H7 (cell line): ENCODE data around the gene NUBP1. TPM values are rescaled to one million over a fixed set of nuclear protein-coding genes. Genes with fewer than 3 reads are reported as not detected.

Experiments
- DNase-seq: peaks from one replicate; pipeline ENCODE4 v3.0.0; 2012
- H3K27me3 ChIP-seq: 2 replicates; pipeline ENCODE4 v1.6.0; 2011; ENCODE audit warnings: mild to moderate bottlenecking, low read length; ENCODE audit not compliant: control insufficient read depth, insufficient read depth
- H3K36me3 ChIP-seq: replicated peaks from 2 replicates; pipeline ENCODE4 v1.5.1; 2011; ENCODE audit warnings: low read length; ENCODE audit not compliant: control insufficient read depth, insufficient read depth
- H3K4me3 ChIP-seq: 2 replicates; pipeline ENCODE4 v1.5.1; 2011; ENCODE audit warnings: low read depth, mild to moderate bottlenecking, control low read depth, low read length, moderate library complexity; ENCODE audit not compliant: insufficient read depth
- total RNA-seq: library from RNA; depleted of rRNA; stranded (reverse); fragments of >200 nt; shearing (Covaris generic); gene quantifications from 2 replicates; pipeline ENCODE4 v1.2.3, GENCODE V29; 2014; rRNA removed

Gene NUBP1
- 21.3 and 30.3 TPM in 2 replicates for total RNA-seq

- no peaks in the 10 kb centered on the region for H3K27me3 ChIP-seq
- peak; percentile 96 for DNase-seq
- no peaks in the 10 kb centered on the region; the same call in 1 of the 2 replicates for H3K36me3 ChIP-seq
- H3K4me3 ChIP-seq: peak within 1 kb of the TSS; percentile 86
Measured at GRCh38 chr16:10743610-10744369, at the start of gene NUBP1. TSS of gene NUBP1 (plus strand) at chr16:10743842. CDS start at chr16:10743864, 22 bp downstream.

GRCh38 chr16:10693889-10694288 is 49.8 kb upstream of the NUBP1 start:
- H3K27me3 ChIP-seq: no peaks in the 10 kb centered on the region; the same call in 1 of the 2 replicates
- H3K36me3 ChIP-seq: no peaks in the 10 kb centered on the region
- no peak overlapping the region for H3K4me3 ChIP-seq
- no peak for DNase-seq

GRCh38 chr16:10694306-10694705 is 49.3 kb upstream of the NUBP1 start:
- H3K27me3 ChIP-seq: no peaks in the 10 kb centered on the region; the same call in 1 of the 2 replicates
- no peaks in the 10 kb centered on the region for H3K36me3 ChIP-seq
- no peak overlapping the region for H3K4me3 ChIP-seq
- no peak for DNase-seq

DNA sequence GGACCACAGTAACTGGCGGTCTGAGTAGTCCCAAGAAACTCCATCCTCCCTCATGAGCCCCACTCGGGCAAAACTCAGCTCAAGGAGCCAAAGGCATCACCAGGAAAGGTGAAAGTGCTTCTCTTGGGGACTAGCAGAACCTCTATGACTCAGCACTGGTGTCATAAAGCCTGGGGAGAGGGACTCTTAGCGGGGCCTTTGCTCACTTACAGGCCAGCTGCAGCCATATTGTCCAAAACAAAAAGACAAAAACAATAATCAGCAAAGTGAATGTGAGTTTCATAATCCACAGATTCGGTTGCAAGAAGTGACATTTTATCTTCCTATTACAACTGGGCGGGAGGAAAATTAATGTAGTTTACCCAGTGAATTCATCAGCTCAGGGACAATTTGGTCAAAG is 48.8 kb upstream of the NUBP1 start, which contains the start of gene TEKT5:
TEKT5 (minus strand) TSS at position 101 of the 400 bp plus-strand sequence; CDS start at position 44, 57 bp downstream.
- Histone ChIP-seq H3K27me3 (no peaks in the 10 kb centered on the region; the same call in 1 of the 2 replicates), H3K4me3 (no peak within 1 kb of the TSS), H3K36me3 (no peaks in the 10 kb centered on the region)
- DNase-seq: no peak

- H3K4me3 ChIP-seq: no peak overlapping the region
- no peaks in the 10 kb centered on the region for H3K36me3 ChIP-seq
- H3K27me3 ChIP-seq: no peaks in the 10 kb centered on the region; the same call in 1 of the 2 replicates
- DNase-seq: no peak
Measured at GRCh38 chr16:10699756-10700155, 43.9 kb upstream of the NUBP1 start.

DNA sequence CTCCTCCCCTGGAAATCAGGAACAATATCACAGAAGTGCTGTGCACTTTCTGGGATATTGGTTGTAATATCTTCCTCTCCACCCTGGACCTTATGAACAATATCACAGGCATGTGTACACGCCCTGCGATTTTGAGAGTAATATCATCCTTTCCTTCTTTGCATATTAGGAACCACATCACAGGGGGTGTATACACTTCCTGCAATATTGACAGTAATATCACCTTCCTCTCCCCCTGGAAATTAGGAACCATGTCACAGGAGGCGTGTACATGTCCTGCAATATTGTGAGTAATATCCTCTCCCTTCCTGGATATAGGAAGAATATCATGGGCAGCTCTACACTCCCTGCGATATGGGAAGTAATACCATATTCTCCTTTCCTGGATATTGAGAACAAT is 34.7 kb upstream of the NUBP1 start:
- Histone ChIP-seq H3K27me3 (peaks cover 2% of the 10 kb centered on the region; the same call in 1 of the 2 replicates), H3K4me3 (no peak overlapping the region), H3K36me3 (no peaks in the 10 kb centered on the region)
- DNase-seq: no peak

DNA sequence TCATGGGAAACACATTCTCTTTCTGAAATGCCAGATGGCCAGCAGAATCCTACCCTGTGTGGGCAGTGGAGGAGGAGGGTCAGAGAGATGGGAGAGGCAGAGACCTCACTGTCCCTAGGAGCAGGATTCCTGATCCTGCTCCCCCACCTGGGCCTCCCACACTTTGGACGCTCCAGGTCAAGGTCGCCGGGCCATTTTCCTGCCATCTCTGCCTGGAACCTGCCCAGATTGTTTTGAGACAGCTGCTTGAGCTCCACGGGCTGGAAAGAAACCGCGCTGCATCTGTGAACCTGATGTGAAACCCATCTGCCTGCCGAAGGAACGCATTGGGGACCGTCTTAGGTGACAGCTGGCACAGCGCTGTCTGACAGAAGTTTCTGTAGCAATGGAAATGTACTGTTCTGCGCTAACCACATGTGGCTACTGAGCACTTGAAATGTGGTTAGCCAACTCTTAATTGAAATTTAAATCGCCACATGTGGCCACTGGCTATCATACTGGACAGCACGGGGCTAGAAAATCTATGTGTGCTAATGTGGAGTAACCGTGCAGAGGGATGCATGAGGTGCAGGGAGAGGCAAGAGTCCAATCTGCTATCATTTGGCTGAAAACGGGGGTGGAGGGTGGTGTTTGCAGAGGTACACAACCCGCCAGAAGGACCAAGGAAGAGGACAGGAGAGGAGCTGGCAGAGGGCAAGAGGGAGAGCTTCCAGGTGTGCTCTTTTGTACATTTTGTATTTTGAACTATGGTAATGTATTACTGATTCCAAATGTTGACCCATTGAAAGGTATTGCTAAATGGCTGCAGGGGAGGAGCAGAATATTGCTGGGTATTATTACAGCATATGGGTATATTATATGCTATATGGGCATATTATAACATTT is 15.4 kb upstream of the NUBP1 start:
- H3K36me3 ChIP-seq: no peaks in the 10 kb centered on the region
- no peaks in the 10 kb centered on the region for H3K27me3 ChIP-seq
- H3K4me3 ChIP-seq: no peak overlapping the region
- DNase-seq: no peak

DNA sequence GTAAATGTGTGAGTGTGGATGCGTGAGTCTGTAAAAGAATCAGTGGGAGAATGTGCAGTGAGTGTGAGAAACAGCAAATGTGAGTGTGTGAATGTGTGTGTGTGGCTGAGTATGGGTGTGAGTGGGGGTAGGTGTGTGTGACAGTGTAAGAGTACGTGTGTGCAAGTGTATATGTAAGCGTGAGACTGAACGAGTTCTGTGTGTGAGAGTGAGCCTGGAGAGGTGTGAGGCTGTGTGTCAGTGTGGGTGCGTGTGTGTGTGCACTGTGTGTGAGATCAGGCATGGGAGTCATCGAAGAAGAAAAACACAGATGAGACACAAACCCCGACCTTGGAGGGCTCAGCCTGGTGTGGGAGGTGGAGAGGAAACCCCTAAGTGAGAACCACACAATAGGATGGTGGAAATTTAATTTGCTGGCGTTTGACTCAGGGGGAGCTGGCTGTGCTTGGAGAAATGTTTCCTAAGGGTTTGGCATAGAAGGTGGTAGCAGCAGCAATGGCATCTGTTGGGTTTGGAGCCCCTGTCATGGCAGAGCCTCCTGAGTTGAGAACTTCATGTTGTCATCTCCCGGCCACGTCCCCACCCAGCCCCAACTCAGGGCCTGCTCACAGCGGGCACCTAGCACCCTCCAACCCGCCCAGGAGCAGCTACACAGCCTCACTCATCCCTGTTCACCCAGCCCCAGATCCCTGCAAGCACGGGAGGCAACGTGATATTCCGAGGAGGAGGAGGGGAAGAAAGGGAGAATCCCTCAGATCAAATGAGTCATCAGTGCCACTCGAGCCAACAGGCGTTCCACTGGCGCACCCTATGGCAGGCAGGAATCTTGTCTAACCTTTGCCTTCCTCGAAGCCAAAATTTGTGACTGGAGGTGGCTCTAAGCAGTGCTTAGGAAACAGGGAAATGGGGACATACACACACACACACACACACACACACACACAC is 14.3 kb upstream of the NUBP1 start:
- Histone ChIP-seq H3K36me3 (no peaks in the 10 kb centered on the region), H3K4me3 (no peak overlapping the region), H3K27me3 (no peaks in the 10 kb centered on the region)
- peak; percentile 58 for DNase-seq

- no peak for DNase-seq
- H3K27me3 ChIP-seq: no peaks in the 10 kb centered on the region
- H3K36me3 ChIP-seq: no peaks in the 10 kb centered on the region
- H3K4me3 ChIP-seq: no peak overlapping the region
Measured at GRCh38 chr16:10731790-10732189, 11.9 kb upstream of the NUBP1 start.

DNA sequence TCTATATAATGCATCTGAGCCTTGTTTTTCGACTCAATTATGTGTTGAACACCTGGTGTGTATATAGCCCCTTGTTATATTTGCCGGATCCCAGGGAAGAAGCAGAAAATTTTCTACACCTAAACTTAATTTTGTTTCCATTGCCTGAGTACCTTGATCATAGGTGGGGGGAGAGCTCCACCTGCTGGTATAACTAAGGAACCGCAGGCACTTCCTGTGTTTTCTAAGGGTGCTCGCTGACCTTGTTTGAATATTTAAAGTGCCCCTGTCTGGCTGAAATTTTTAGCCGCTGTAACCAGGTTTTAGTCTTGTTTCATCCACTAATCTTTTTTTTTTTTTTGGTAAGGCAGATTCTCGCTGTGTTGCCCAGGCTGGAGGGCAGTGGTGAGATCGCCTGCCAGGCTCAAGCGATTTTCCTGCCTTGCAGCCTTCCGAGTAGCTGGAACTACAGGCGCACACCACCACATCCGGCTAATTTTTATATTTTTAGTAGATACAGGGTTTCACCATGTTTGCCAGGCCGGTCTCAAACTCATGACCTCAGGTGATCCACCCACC is 6.5 kb upstream of the NUBP1 start:
- H3K27me3 ChIP-seq: no peaks in the 10 kb centered on the region
- DNase-seq: peak; percentile 64
- no peaks in the 10 kb centered on the region for H3K36me3 ChIP-seq
- H3K4me3 ChIP-seq: no peak overlapping the region

DNA sequence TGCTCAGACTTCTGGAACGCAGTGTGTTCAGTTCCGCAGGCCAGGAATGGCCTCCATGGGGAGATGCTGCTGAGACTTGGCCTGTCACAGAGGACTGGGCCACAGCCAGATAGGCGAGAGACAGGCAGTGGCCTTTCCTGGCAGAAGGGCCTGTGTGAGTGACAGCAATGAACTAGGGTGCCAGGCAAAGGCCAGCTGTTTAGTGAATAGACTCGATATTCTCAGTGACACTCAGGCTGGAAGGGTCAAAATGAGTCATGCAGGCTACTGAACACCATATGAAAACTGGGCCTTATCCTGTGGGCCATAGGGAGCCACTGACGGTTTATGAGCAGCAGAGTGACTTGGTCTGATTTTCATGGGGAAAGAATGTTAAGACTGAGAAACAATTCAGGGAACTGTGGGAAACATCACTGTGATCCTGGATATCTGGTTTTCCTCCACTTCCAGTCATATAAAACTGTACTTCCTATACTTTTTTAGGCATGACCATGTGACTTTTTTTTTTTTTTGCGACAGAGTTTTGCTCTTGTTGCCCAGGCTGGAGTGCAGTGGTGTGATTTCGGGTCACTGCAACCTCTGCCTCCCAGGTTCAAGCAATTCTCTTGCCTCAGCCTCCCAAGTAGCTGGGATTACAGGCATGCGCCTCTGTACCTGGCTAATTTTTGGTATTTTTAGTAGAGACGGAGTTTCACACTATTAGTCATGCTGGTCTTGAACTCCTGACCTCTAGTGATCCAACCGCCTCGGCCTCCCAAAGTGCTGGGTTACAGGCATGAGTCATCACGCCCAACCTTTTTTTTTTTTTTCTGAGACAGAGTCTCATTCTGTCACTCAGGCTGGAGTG is 5.2 kb upstream of the NUBP1 start:
- no peak overlapping the region for H3K4me3 ChIP-seq
- H3K36me3 ChIP-seq: no peaks in the 10 kb centered on the region
- DNase-seq: no peak
- no peaks in the 10 kb centered on the region for H3K27me3 ChIP-seq

- no peaks in the 10 kb centered on the region for H3K27me3 ChIP-seq
Measured at GRCh38 chr16:10740000-10740844, 3.4 kb upstream of the NUBP1 start.

More at GRCh38 chr16:10740000-10740844, 3.4 kb upstream of the NUBP1 start:
- H3K36me3 ChIP-seq: no peaks in the 10 kb centered on the region
- DNase-seq: no peak
- H3K4me3 ChIP-seq: no peak overlapping the region
